Activated CD4-positive, alpha-beta T cell treated with anti-CD3 and anti-CD28 coated beads, Interleukin-2, amount 10 ng/mL, durations not matched to agents 24 days and 14 days (primary cell): ENCODE data around the gene SLC28A3. TPM values are rescaled to one million over a fixed set of nuclear protein-coding genes. Genes with fewer than 3 reads are reported as not detected.

Experiments used
- DNase-seq: peaks from one replicate; pipeline ENCODE4 v3.0.0; 2022
- H3K27ac Mint-ChIP-seq: one replicate; pipeline ENCODE4 v1.8.0; 2022; ENCODE audit warnings: mild to moderate bottlenecking, mixed read lengths
- H3K27me3 Mint-ChIP-seq: one replicate; pipeline ENCODE4 v1.8.0; 2022; ENCODE audit warnings: mixed read lengths
- H3K36me3 Mint-ChIP-seq: one replicate; pipeline ENCODE4 v1.8.0; 2022; ENCODE audit warnings: low read depth, mild to moderate bottlenecking, mixed read lengths
- H3K4me1 Mint-ChIP-seq: one replicate; pipeline ENCODE4 v1.8.0; 2021; ENCODE audit warnings: mixed read lengths
- H3K4me3 Mint-ChIP-seq: one replicate; pipeline ENCODE4 v1.8.0; 2022; ENCODE audit warnings: mild to moderate bottlenecking, moderate library complexity, mixed read lengths
- H3K9me3 Mint-ChIP-seq: one replicate; pipeline ENCODE4 v1.8.0; 2021; ENCODE audit warnings: mixed read lengths
- intact Hi-C: fragments of 100-400 bp; cut with micrococcal nuclease; formaldehyde crosslinking; loops from one replicate; pipeline ENCODE4 v1.15.1; 2023
- total RNA-seq: library from RNA; stranded (reverse); gene quantifications from 2 replicates; pipeline ENCODE4 v1.2.3, GENCODE V29; 2022

Gene SLC28A3
- total RNA-seq, 1 donor from 2014 or later, result 0.44 TPM

DNA sequence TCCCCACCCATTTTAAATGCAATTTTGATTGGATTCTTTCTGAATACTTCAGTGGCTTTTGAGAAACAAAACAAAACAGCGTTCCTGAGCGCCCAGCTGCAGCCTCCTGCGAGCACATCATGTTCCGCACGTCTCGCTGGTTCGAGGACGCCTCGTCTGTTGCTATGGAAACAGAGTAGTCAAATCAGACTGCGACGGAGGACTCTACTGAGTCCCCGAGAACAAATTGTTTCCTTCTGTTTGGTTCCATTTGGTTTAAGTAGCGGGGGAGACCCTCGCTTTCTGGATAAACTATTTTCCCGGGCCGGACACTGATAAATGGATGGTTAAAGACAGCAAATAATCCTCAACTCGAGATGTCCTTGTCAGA, 69.0 kb downstream of the SLC28A3 start:
- peak; percentile 91 for DNase-seq
- intact Hi-C loops, result loop anchor here (1.0 to 2.0 kb wide), 2 partner anchors 25 to 43 kb away; no protein-coding TSS in a partner anchor
- Mint-ChIP-seq H3K27me3 (no peaks in the 10 kb centered on the region), H3K9me3 (no peaks in the 10 kb centered on the region), H3K4me3 (peak overlapping the region; percentile 82), H3K27ac (peak overlapping the region; percentile 89), H3K36me3 (peaks cover 3% of the 10 kb centered on the region), H3K4me1 (peaks cover 25% of the 10 kb centered on the region)

GRCh38 chr9:84270847-84271530, 69.6 kb downstream of the SLC28A3 start:
- H3K4me3 Mint-ChIP-seq, result peak overlapping the region; percentile 82
- H3K27me3 Mint-ChIP-seq, result no peaks in the 10 kb centered on the region
- intact Hi-C loops, result loop anchor here (1.0 to 2.0 kb wide), 2 partner anchors 25 to 44 kb away; no protein-coding TSS in a partner anchor
- H3K4me1 Mint-ChIP-seq, result peaks cover 30% of the 10 kb centered on the region
- DNase-seq, result no peak
- H3K36me3 Mint-ChIP-seq, result peaks cover 3% of the 10 kb centered on the region
- H3K27ac Mint-ChIP-seq, result peak overlapping the region; percentile 89
- H3K9me3 Mint-ChIP-seq, result no peaks in the 10 kb centered on the region

DNA sequence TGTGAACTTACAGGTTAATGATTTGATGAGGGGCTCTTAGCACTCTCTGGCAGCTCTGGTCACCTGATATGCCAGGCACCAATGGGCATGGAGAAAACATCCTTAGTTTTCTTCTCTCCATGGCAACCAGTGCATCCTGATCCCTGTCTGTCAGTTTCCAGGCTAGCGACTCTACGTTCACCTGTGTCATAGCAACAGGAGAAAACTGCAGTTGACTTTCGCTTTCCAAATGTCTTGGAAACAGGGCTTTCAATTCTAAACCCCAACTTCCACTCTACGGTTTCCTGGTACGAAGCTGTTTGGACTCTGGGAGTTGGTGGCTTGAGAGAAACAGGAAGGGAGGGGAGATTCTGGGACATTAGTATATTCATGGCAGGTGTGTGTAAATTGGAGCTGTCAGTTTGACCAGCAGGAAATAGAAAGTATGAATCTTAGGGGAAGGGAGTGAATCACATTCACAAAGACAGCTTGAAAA, 74.4 kb downstream of the SLC28A3 start:
- H3K27me3 Mint-ChIP-seq, result no peaks in the 10 kb centered on the region
- no peaks in the 10 kb centered on the region for H3K36me3 Mint-ChIP-seq
- H3K27ac Mint-ChIP-seq, result peak overlapping the region; percentile 83
- H3K4me1 Mint-ChIP-seq, result peaks cover 20% of the 10 kb centered on the region
- intact Hi-C loops, result loop anchor here (1.0 to 10.0 kb wide), 3 partner anchors 30 to 561 kb away; partner anchors contain the start of genes HNRNPK, RMI1 and UBQLN1
- peak; percentile 86 for DNase-seq
- H3K4me3 Mint-ChIP-seq, result peak overlapping the region; percentile 71
- H3K9me3 Mint-ChIP-seq, result no peaks in the 10 kb centered on the region

GRCh38 chr9:84264307-84265029, 76.1 kb downstream of the SLC28A3 start:
- Mint-ChIP-seq H3K36me3 (no peaks in the 10 kb centered on the region), H3K9me3 (no peaks in the 10 kb centered on the region), H3K27me3 (peaks cover 2% of the 10 kb centered on the region)

DNA sequence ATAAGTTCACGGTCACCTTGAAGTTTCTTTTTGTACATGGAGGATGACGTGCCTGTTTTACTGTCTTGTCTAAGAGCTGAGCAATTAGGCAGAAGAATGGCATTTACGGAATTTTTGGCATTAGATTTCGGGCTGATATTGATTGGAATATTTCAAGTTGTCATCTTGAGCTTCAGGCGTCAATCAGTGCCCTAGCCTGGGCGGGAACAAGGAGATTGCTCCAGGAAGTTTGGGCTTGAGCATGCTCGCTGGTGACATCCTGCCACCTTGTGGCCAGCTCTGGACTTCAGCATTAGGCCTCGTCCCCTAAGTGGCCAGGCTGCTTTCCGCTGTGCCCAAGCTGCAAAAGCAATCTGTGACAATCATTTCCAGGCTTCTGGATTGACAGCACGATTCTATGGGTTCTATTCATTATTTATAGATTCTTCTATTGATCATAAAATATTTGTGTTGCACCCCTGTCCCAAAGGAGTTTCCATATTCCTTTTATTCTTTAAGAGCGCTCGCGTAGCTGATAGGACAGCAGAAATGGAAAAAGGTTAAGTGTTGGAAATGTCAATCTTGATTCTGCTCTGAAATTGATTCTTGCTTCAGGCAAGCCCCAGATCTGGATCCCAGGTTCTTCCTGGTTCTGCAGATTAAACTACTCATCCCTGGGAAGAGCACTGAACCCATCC, 79.3 kb downstream of the SLC28A3 start:
- H3K27ac Mint-ChIP-seq, result no peak overlapping the region
- peak; percentile 86 for DNase-seq
- peaks cover 9% of the 10 kb centered on the region for H3K4me1 Mint-ChIP-seq
- peak overlapping the region; percentile 44 for H3K4me3 Mint-ChIP-seq
- no peaks in the 10 kb centered on the region for H3K36me3 Mint-ChIP-seq
- no peaks in the 10 kb centered on the region for H3K9me3 Mint-ChIP-seq
- peaks cover 14% of the 10 kb centered on the region for H3K27me3 Mint-ChIP-seq
- intact Hi-C loops, result loop anchor here (1.0 to 10.0 kb wide), 5 partner anchors 54 to 640 kb away; partner anchors contain the start of genes KIF27 and UBQLN1

More at GRCh38 chr9:84264307-84265029, 76.1 kb downstream of the SLC28A3 start:
- H3K27ac Mint-ChIP-seq, result peak overlapping the region; percentile 20
- intact Hi-C loops, result loop anchor here (5.0 to 10.0 kb wide), 2 partner anchors 342 to 560 kb away; partner anchors contain the start of genes KIF27 and UBQLN1
- peaks cover 14% of the 10 kb centered on the region for H3K4me1 Mint-ChIP-seq
- no peak overlapping the region for H3K4me3 Mint-ChIP-seq
- DNase-seq, result no peak

DNA sequence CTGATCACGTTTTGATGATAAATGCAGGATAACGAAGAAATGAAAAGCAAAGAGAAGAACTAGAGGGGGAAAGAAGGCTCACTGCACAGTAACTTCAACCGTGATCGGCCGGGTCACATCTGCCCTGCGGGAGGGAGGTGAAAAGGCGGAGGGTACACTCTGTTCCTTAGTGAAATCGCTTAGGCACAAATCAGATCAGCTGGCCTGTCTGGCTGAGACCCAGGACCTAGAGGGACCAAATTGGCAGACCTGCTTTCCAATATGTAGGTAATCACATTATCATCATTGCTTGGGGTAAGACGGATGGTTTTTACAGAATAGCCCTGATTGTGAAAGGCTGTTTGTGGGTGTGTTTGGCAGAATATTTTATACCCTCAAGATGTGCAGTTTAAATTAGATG, 82.2 kb downstream of the SLC28A3 start:
- no peak overlapping the region for H3K27ac Mint-ChIP-seq
- H3K4me3 Mint-ChIP-seq, result no peak overlapping the region
- H3K4me1 Mint-ChIP-seq, result peaks cover 3% of the 10 kb centered on the region
- intact Hi-C loops, result no loop called here
- H3K36me3 Mint-ChIP-seq, result no peaks in the 10 kb centered on the region
- H3K9me3 Mint-ChIP-seq, result no peaks in the 10 kb centered on the region
- no peak for DNase-seq
- peaks cover 29% of the 10 kb centered on the region for H3K27me3 Mint-ChIP-seq

- no peaks in the 10 kb centered on the region for H3K4me1 Mint-ChIP-seq
- H3K9me3 Mint-ChIP-seq, result no peaks in the 10 kb centered on the region
- no peak for DNase-seq
- no peaks in the 10 kb centered on the region for H3K36me3 Mint-ChIP-seq
- H3K27me3 Mint-ChIP-seq, result peaks cover 42% of the 10 kb centered on the region
- intact Hi-C loops, result no loop called here
- no peak overlapping the region for H3K4me3 Mint-ChIP-seq
- no peak overlapping the region for H3K27ac Mint-ChIP-seq
Observed at GRCh38 chr9:84255696-84256095, 84.9 kb downstream of the SLC28A3 start.

DNA sequence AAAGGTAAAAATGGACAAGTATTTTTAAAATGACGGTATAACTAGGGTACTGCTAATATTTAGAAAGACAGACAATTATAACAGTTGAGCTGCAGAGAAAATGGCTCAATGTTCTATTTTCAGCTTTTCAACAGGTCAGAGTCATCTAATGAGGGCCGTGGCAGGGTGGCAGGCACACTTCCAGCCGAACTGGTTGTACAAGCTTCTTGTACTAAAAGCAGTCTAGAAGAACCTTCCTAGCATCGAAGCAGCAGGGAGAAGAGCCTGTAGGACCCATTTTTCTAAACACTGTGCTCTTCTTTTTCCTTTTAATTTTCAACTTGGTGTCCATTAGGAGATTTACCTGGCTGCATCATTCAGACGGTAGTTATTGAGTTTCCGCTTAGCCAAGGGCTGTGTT, 85.6 kb downstream of the SLC28A3 start:
- DNase-seq, result no peak
- H3K4me3 Mint-ChIP-seq, result no peak overlapping the region
- no peak overlapping the region for H3K27ac Mint-ChIP-seq
- H3K4me1 Mint-ChIP-seq, result no peaks in the 10 kb centered on the region
- no peaks in the 10 kb centered on the region for H3K9me3 Mint-ChIP-seq
- H3K27me3 Mint-ChIP-seq, result peaks cover 42% of the 10 kb centered on the region
- H3K36me3 Mint-ChIP-seq, result no peaks in the 10 kb centered on the region
- intact Hi-C loops, result no loop called here

DNA sequence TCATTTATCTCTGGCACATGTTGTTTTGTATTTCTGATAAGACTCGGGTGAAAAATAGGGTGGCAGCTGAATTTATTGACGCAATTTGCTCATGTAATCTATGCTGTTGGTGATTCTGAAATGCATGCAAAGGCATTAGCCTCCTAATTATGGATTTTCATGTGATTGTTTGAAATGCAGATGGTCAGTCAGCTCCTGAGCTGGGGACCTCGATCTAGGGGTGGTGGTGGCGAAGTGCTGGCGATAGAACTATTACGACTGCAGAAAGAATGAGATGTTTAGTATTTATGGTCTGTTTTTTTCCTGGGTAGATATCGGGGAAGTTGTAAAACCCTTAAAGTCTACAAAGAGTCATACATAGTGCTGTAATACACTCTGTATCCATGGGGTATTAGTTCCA, 88.6 kb downstream of the SLC28A3 start:
- Mint-ChIP-seq H3K4me3 (no peak overlapping the region), H3K36me3 (no peaks in the 10 kb centered on the region), H3K4me1 (no peaks in the 10 kb centered on the region), H3K27ac (no peak overlapping the region), H3K27me3 (peaks cover 37% of the 10 kb centered on the region), H3K9me3 (peaks cover 4% of the 10 kb centered on the region)
- no peak for DNase-seq
- intact Hi-C loops, result no loop called here

- Mint-ChIP-seq H3K27ac (no peak overlapping the region), H3K27me3 (peaks cover 14% of the 10 kb centered on the region), H3K9me3 (peaks cover 12% of the 10 kb centered on the region), H3K36me3 (no peaks in the 10 kb centered on the region), H3K4me3 (no peak overlapping the region), H3K4me1 (no peaks in the 10 kb centered on the region)
- no peak for DNase-seq
- intact Hi-C loops, result no loop called here
Observed at GRCh38 chr9:84241817-84242373, 98.7 kb downstream of the SLC28A3 start.

DNA sequence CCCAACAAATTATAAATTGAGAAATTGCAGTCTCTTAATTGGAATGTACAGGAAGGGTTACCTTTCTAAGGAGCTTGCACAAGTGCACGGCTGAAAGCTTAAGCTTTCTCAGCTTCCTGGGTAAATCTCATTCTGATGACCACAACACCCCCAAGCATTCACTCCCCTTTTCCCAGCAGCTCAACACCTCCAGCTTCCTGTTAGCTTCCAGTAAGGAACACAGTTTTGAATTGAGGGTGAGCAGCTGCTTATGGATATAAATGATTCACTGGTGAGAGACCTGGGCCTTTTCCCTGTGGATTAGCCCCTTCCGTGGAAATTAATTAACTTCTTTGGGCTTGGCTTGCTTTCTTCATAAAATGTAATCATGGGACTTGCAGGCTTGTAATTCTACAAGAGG, 101.2 kb downstream of the SLC28A3 start:
- H3K9me3 Mint-ChIP-seq, result peaks cover 12% of the 10 kb centered on the region
- H3K4me1 Mint-ChIP-seq, result no peaks in the 10 kb centered on the region
- DNase-seq, result no peak
- intact Hi-C loops, result loop anchor here (5.0 kb wide), 1 partner anchor 943 kb away; no protein-coding TSS in a partner anchor
- H3K27ac Mint-ChIP-seq, result no peak overlapping the region
- no peaks in the 10 kb centered on the region for H3K36me3 Mint-ChIP-seq
- H3K27me3 Mint-ChIP-seq, result peaks cover 10% of the 10 kb centered on the region
- no peak overlapping the region for H3K4me3 Mint-ChIP-seq

DNA sequence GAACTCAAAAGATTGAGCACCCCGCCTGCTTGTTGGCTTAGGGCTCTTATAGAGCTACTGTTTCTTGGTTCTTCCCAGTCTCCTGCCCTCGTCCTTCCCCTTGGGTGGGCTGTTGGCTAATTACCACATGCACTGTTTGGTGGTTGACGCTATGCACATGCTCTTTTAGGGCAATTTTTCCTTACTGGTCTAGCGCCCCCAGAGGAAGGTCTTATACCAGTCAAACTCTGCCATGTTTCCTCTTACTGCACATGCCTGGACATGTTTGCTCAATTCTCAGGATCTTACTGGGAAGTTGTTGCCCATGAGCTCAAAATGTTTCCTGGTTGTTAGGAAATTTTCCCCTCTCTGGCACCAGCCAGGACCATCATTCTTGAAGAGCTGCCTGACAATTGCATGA, 101.9 kb downstream of the SLC28A3 start:
- no peak for DNase-seq
- Mint-ChIP-seq H3K4me3 (no peak overlapping the region), H3K27me3 (peaks cover 9% of the 10 kb centered on the region), H3K4me1 (no peaks in the 10 kb centered on the region), H3K36me3 (no peaks in the 10 kb centered on the region), H3K9me3 (peaks cover 12% of the 10 kb centered on the region), H3K27ac (no peak overlapping the region)
- intact Hi-C loops, result loop anchor here (5.0 kb wide), 1 partner anchor 944 kb away; no protein-coding TSS in a partner anchor

- DNase-seq, result no peak
- Mint-ChIP-seq H3K27ac (no peak overlapping the region), H3K4me3 (no peak overlapping the region), H3K9me3 (peaks cover 12% of the 10 kb centered on the region), H3K36me3 (no peaks in the 10 kb centered on the region), H3K27me3 (peaks cover 14% of the 10 kb centered on the region), H3K4me1 (no peaks in the 10 kb centered on the region)
- intact Hi-C loops, result loop anchor here (5.0 kb wide), 1 partner anchor 947 kb away; no protein-coding TSS in a partner anchor
Observed at GRCh38 chr9:84235511-84235910, 105.0 kb downstream of the SLC28A3 start.
